HCT116 (cell line): Measurements from ENCODE around the gene SRSF7.

ENCODE experiments used
- CEBPB ChIP-seq: IDR thresholded peaks from 2 replicates; pipeline ENCODE4 v1.6.1; 2012; ENCODE audit warnings: low read depth
- EGR1 ChIP-seq: IDR thresholded peaks from 2 replicates; pipeline ENCODE4 v1.6.1; 2012; ENCODE audit warnings: low read depth
- ELF1 ChIP-seq: IDR thresholded peaks from 2 replicates; pipeline ENCODE4 v1.6.1; 2012; ENCODE audit warnings: low read depth, borderline replicate concordance
- POLR2A ChIP-seq: IDR thresholded peaks from 2 replicates; pipeline ENCODE4 v1.7.0; 2011; ENCODE audit warnings: borderline replicate concordance; ENCODE audit not compliant: insufficient read depth, insufficient read length; ENCODE audit errors: extremely low read depth
- POLR2AphosphoS5 ChIP-seq: IDR thresholded peaks from 2 replicates; pipeline ENCODE4 v1.6.1; 2011; ENCODE audit warnings: mild to moderate bottlenecking, low read depth, low read length, moderate library complexity
- RAD21 ChIP-seq: IDR thresholded peaks from 2 replicates; pipeline ENCODE4 v1.6.1; 2012; ENCODE audit warnings: low read depth, mild to moderate bottlenecking
- SIN3A ChIP-seq: IDR thresholded peaks from 2 replicates; pipeline ENCODE4 v1.6.1; 2012; ENCODE audit warnings: low read depth
- SRF ChIP-seq: IDR thresholded peaks from 2 replicates; pipeline ENCODE4 v1.6.1; 2012; ENCODE audit warnings: low read depth
- YY1 ChIP-seq: IDR thresholded peaks from 2 replicates; pipeline ENCODE4 v1.6.1; 2011; ENCODE audit warnings: low read length, low read depth, moderate library complexity, mild to moderate bottlenecking; ENCODE audit not compliant: insufficient replicate concordance; ENCODE audit errors: extremely low read depth
- ZNF274 ChIP-seq: fragments of 200-500 bp; sonication (Bioruptor generic); IDR thresholded peaks from 2 replicates; pipeline ENCODE4 v1.6.1; 2014; ENCODE audit warnings: mild to moderate bottlenecking, low read depth, low read length, inconsistent platforms
- TF ChIP-seq, protein P1 (sequence below), 3 experiments: fragments of 200-600 bp in 1 of 3; sonication (generic) in 1 of 3; IDR thresholded peaks in 2 of 3; conservative IDR thresholded peaks in 1 of 3; 2 replicates each; pipeline ENCODE4 v1.5.1; 2012 to 2017; ENCODE audit warnings: low read depth in 2 of 3, low read length in 2 of 3, antibody characterized with exemption in 1 of 3, borderline replicate concordance in 1 of 3, control low read depth in 1 of 3, mild to moderate bottlenecking in 1 of 3, mixed read lengths in 1 of 3, mixed run types in 1 of 3, moderate library complexity in 1 of 3; ENCODE audit not compliant: insufficient read depth in 1 of 3
- TF ChIP-seq, protein P2 (sequence below): IDR thresholded peaks from 2 replicates; pipeline ENCODE4 v1.6.1; 2012
- TF ChIP-seq, protein P3 (sequence below): IDR thresholded peaks from 2 replicates; pipeline ENCODE4 v1.6.1; 2012

DNA sequence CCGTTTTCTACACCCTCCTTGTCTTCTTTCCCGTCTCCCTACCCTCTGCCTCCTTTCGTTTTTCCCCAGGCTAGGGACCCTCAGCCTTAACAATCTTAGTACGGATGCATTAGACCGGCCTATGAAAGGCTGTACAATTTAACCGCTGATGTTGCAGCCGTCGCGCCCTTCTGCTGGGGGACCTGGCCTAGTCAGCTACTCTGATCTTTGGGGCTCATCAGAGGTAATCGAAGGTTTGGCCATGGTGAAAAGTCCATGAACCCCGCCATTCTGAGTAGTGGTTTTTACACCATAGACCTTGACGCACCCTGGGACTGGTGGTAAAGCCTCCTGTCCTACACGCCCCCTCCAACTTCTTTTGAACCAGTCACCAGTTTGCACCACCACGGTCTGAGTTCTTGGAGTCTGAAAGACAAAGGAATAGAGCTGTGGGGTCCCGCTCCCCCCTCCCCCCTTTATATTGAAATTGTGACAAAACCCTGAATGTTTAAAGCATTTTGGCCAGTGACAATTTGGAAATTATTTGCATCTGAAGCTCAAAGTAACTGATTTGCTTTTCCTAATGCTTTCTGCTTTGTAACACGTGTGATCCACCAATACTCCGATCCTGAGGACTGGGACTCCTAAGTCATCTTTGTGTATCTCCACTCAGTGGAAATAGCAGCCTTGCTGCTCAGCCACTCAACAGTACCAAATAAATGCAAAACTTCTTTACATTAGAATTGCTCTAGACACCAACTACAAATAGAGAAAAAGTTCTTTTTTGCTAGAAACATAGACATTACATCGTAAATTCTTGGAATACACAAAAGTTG is 642 bp upstream of the SRSF7 start:
- TF ChIP-seq, protein P1, sequence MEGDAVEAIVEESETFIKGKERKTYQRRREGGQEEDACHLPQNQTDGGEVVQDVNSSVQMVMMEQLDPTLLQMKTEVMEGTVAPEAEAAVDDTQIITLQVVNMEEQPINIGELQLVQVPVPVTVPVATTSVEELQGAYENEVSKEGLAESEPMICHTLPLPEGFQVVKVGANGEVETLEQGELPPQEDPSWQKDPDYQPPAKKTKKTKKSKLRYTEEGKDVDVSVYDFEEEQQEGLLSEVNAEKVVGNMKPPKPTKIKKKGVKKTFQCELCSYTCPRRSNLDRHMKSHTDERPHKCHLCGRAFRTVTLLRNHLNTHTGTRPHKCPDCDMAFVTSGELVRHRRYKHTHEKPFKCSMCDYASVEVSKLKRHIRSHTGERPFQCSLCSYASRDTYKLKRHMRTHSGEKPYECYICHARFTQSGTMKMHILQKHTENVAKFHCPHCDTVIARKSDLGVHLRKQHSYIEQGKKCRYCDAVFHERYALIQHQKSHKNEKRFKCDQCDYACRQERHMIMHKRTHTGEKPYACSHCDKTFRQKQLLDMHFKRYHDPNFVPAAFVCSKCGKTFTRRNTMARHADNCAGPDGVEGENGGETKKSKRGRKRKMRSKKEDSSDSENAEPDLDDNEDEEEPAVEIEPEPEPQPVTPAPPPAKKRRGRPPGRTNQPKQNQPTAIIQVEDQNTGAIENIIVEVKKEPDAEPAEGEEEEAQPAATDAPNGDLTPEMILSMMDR (IDR thresholded peaks at IDR 0.05 in 2 of 3, conservative IDR thresholded peaks at IDR 0.05 in 1 of 3; ENCODE audit: borderline replicate concordance in 1 of 3, insufficient read depth in 1 of 3, low read depth in 2 of 3, low read length in 2 of 3) = no peak
- no peak for TF ChIP-seq CEBPB
- TF ChIP-seq RAD21 = no peak
- TF ChIP-seq EGR1 = no peak
- TF ChIP-seq SIN3A = no peak
- TF ChIP-seq YY1 = no peak
- TF ChIP-seq, protein P2, sequence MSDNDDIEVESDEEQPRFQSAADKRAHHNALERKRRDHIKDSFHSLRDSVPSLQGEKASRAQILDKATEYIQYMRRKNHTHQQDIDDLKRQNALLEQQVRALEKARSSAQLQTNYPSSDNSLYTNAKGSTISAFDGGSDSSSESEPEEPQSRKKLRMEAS = no peak
- TF ChIP-seq ZNF274 = no peak
- TF ChIP-seq POLR2A = no peak
- no peak for TF ChIP-seq POLR2AphosphoS5
- no peak for TF ChIP-seq ELF1
- TF ChIP-seq, protein P3, sequence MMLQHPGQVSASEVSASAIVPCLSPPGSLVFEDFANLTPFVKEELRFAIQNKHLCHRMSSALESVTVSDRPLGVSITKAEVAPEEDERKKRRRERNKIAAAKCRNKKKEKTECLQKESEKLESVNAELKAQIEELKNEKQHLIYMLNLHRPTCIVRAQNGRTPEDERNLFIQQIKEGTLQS = no peak
- peak; percentile 8; the same call in 1 of the 2 replicates for TF ChIP-seq SRF
